ENCODE measurements around the gene SNX14.

- TF ChIP-seq, protein P1, sequence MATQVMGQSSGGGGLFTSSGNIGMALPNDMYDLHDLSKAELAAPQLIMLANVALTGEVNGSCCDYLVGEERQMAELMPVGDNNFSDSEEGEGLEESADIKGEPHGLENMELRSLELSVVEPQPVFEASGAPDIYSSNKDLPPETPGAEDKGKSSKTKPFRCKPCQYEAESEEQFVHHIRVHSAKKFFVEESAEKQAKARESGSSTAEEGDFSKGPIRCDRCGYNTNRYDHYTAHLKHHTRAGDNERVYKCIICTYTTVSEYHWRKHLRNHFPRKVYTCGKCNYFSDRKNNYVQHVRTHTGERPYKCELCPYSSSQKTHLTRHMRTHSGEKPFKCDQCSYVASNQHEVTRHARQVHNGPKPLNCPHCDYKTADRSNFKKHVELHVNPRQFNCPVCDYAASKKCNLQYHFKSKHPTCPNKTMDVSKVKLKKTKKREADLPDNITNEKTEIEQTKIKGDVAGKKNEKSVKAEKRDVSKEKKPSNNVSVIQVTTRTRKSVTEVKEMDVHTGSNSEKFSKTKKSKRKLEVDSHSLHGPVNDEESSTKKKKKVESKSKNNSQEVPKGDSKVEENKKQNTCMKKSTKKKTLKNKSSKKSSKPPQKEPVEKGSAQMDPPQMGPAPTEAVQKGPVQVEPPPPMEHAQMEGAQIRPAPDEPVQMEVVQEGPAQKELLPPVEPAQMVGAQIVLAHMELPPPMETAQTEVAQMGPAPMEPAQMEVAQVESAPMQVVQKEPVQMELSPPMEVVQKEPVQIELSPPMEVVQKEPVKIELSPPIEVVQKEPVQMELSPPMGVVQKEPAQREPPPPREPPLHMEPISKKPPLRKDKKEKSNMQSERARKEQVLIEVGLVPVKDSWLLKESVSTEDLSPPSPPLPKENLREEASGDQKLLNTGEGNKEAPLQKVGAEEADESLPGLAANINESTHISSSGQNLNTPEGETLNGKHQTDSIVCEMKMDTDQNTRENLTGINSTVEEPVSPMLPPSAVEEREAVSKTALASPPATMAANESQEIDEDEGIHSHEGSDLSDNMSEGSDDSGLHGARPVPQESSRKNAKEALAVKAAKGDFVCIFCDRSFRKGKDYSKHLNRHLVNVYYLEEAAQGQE (IDR thresholded peaks at IDR 0.05; ENCODE audit: insufficient read depth in 1 of 2, low read depth in 2 of 2, low read length in 1 of 2), result no peak
- TF ChIP-seq POLR2AphosphoS5 (IDR thresholded peaks at IDR 0.05; ENCODE audit: low read depth, low read length) (no peak), CTCF (IDR thresholded peaks at IDR 0.05) (no peak), TCF7L2 (IDR thresholded peaks at IDR 0.05; ENCODE audit: low read depth, low read length) (peak; percentile 57; the same call in 1 of the 2 replicates)
Observed at GRCh38 chr6:85459224-85459901, 134.3 kb downstream of the SNX14 start.

Data from Panc1 (cell line).